ENCODE results near the gene RBBP5.

GRCh38 chr1:205162301-205162700, 40.5 kb upstream of the RBBP5 start:
- no peak for TF ChIP-seq CTCF (IDR thresholded peaks at IDR 0.05)
- TF ChIP-seq EZH2 (IDR thresholded peaks at IDR 0.05; ENCODE audit: borderline replicate concordance, insufficient read depth, low read depth, low read length, poor library complexity, severe bottlenecking) = no peak

All from B cell (primary cell).